ENCODE data around the gene LSM4.

- TF ChIP-seq, protein P1, sequence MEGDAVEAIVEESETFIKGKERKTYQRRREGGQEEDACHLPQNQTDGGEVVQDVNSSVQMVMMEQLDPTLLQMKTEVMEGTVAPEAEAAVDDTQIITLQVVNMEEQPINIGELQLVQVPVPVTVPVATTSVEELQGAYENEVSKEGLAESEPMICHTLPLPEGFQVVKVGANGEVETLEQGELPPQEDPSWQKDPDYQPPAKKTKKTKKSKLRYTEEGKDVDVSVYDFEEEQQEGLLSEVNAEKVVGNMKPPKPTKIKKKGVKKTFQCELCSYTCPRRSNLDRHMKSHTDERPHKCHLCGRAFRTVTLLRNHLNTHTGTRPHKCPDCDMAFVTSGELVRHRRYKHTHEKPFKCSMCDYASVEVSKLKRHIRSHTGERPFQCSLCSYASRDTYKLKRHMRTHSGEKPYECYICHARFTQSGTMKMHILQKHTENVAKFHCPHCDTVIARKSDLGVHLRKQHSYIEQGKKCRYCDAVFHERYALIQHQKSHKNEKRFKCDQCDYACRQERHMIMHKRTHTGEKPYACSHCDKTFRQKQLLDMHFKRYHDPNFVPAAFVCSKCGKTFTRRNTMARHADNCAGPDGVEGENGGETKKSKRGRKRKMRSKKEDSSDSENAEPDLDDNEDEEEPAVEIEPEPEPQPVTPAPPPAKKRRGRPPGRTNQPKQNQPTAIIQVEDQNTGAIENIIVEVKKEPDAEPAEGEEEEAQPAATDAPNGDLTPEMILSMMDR (IDR thresholded peaks at IDR 0.05; ENCODE audit: low read depth, low read length, poor library complexity, severe bottlenecking), result no peak
- TF ChIP-seq EZH2phosphoT487 (IDR thresholded peaks at IDR 0.05; ENCODE audit: borderline replicate concordance, low read length), result no peak
Observed at GRCh38 chr19:18313398-18313797, 9.5 kb downstream of the LSM4 start.
